ENCODE measurements around the gene OR10T2.
"Not testable (repeated sequence)": the region's sequence is repeated elsewhere in the genome, so short reads cannot be mapped to it uniquely, and the experiment has no call there.

Gene OR10T2

GRCh38 chr1:158355773-158356285 lies 43.4 kb downstream of the OR10T2 start:
- no peaks in the 10 kb centered on the region for H3K36me3 ChIP-seq (ENCODE audit: control insufficient read depth in 1 of 2, insufficient read depth in 2 of 2, low read length in 2 of 2)
- no peaks in the 10 kb centered on the region for H3K4me1 ChIP-seq (ENCODE audit: control insufficient read depth in 1 of 2, insufficient read depth in 2 of 2, low read length in 2 of 2)
- H3K4me3 ChIP-seq (ENCODE audit: low read depth in 1 of 2, low read length in 2 of 2): no peak overlapping the region
- H3K27ac ChIP-seq (ENCODE audit: low read length): no peak overlapping the region
- no peaks in the 10 kb centered on the region for H3K9me3 ChIP-seq (ENCODE audit: control insufficient read depth in 1 of 2, low read length in 2 of 2)
- H3K27me3 ChIP-seq (ENCODE audit: low read depth, low read length): no peaks in the 10 kb centered on the region

- H3K27ac ChIP-seq (ENCODE audit: low read length): no peak overlapping the region
- H3K36me3 ChIP-seq (ENCODE audit: control insufficient read depth in 1 of 2, insufficient read depth in 2 of 2, low read length in 2 of 2): no peaks in the 10 kb centered on the region
- no peaks in the 10 kb centered on the region for H3K9me3 ChIP-seq (ENCODE audit: control insufficient read depth in 1 of 2, low read length in 2 of 2)
- no peaks in the 10 kb centered on the region for H3K27me3 ChIP-seq (ENCODE audit: low read depth, low read length)
- no peaks in the 10 kb centered on the region for H3K4me1 ChIP-seq (ENCODE audit: control insufficient read depth in 1 of 2, insufficient read depth in 2 of 2, low read length in 2 of 2)
- no peak overlapping the region for H3K4me3 ChIP-seq (ENCODE audit: low read depth in 1 of 2, low read length in 2 of 2)
These were observed 45.0 kb downstream of the OR10T2 start for GRCh38 chr1:158354255-158354654.

- H3K9me3 ChIP-seq (ENCODE audit: control insufficient read depth in 1 of 2, low read length in 2 of 2): no peaks in the 10 kb centered on the region
- H3K4me1 ChIP-seq (ENCODE audit: control insufficient read depth in 1 of 2, insufficient read depth in 2 of 2, low read length in 2 of 2): no peaks in the 10 kb centered on the region
- H3K4me3 ChIP-seq (ENCODE audit: low read depth in 1 of 2, low read length in 2 of 2): no peak within 1 kb of the TSS
- no peaks in the 10 kb centered on the region for H3K27me3 ChIP-seq (ENCODE audit: low read depth, low read length)
- H3K36me3 ChIP-seq (ENCODE audit: control insufficient read depth in 1 of 2, insufficient read depth in 2 of 2, low read length in 2 of 2): no peaks in the 10 kb centered on the region
- no peak within 1 kb of the TSS for H3K27ac ChIP-seq (ENCODE audit: low read length)
These were observed 45.8 kb downstream of the OR10T2 start, which contains the start of gene CD1E for GRCh38 chr1:158353303-158354075. Gene CD1E, plus strand, starts transcription at chr1:158353894. Its CDS starts 95 bp downstream, at chr1:158353989.

DNA sequence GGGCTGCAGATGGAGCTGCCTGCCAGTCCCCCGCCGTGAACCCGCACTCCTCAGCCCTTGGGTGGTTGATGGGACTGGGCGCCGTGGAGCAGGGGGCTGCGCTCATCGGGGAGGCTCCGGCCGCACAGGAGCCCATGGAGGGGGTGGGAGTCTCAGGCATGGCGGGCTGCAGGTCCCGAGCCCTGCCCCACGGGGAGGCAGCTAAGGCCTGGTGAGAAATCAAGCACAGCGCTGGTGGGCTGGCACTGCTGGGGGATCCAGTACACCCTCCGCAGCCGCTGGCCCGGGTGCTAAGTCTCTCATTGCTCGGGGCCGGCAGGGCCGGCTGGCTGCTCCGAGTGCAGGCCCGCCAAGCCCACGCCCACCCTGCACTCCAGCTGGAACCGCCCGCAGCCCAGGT lies 50.3 kb downstream of the OR10T2 start:
- not testable (repeated sequence) for H3K4me1 ChIP-seq (ENCODE audit: control insufficient read depth in 1 of 2, insufficient read depth in 2 of 2, low read length in 2 of 2); H3K4me3 ChIP-seq (ENCODE audit: low read depth in 1 of 2, low read length in 2 of 2); H3K27me3 ChIP-seq (ENCODE audit: low read depth, low read length); H3K36me3 ChIP-seq (ENCODE audit: control insufficient read depth in 1 of 2, insufficient read depth in 2 of 2, low read length in 2 of 2); H3K9me3 ChIP-seq (ENCODE audit: control insufficient read depth in 1 of 2, low read length in 2 of 2); H3K27ac ChIP-seq (ENCODE audit: low read length)
